GM13977 (cell line): ENCODE measurements around the gene FGGY.

ENCODE experiments used
- DNase-seq: peaks from one replicate; pipeline ENCODE4 v3.0.0; 2012; ENCODE audit warnings: low spot score
- CTCF ChIP-seq: IDR thresholded peaks from 2 replicates; pipeline ENCODE4 v1.5.1; 2012; ENCODE audit warnings: mild to moderate bottlenecking, control low read depth; ENCODE audit not compliant: insufficient read depth; ENCODE audit errors: extremely low read depth, missing control alignments
- in situ Hi-C: fragments of 300-500 bp; cut with MboI; formaldehyde crosslinking; loops from one replicate; pipeline ENCODE4 v1.12.0; 2022; ENCODE audit warnings: low sequenced_read_pairs, low pct_unique_long_range_greater_than_20kb, mixed read lengths, inconsistent platforms; ENCODE audit not compliant: unreplicated experiment

Gene FGGY

GRCh38 chr1:59617434-59617833 lies 320.5 kb downstream of the FGGY start:
- no peak for DNase-seq

GRCh38 chr1:59619557-59619956 lies 322.7 kb downstream of the FGGY start:
- TF ChIP-seq CTCF = no peak
- no peak for DNase-seq
- in situ Hi-C loops = no loop called here

More at GRCh38 chr1:59617434-59617833, 320.5 kb downstream of the FGGY start:
- in situ Hi-C loops = no loop called here
- TF ChIP-seq CTCF = no peak

- TF ChIP-seq CTCF = no peak
- in situ Hi-C loops = no loop called here
- no peak for DNase-seq
Observed at GRCh38 chr1:59625384-59625783, 328.5 kb downstream of the FGGY start.

GRCh38 chr1:59631561-59632255 lies 334.8 kb downstream of the FGGY start:
- in situ Hi-C loops = no loop called here
- no peak for TF ChIP-seq CTCF
- no peak for DNase-seq

GRCh38 chr1:59635097-59635496 lies 338.2 kb downstream of the FGGY start:
- TF ChIP-seq CTCF = no peak
- no peak for DNase-seq
- in situ Hi-C loops = no loop called here

- no peak for DNase-seq
- in situ Hi-C loops = no loop called here
- no peak for TF ChIP-seq CTCF
Observed at GRCh38 chr1:59638231-59638711, 341.4 kb downstream of the FGGY start.

- DNase-seq = no peak
- TF ChIP-seq CTCF = no peak
- in situ Hi-C loops = no loop called here
Observed at GRCh38 chr1:59639266-59639665, 342.4 kb downstream of the FGGY start.
